ENCODE data around the gene UBTD2. TPM values are rescaled to one million over a fixed set of nuclear protein-coding genes. Genes with fewer than 3 reads are reported as not detected.

UBTD2 gene
- total RNA-seq, 1 experiment from 2014 or later = 22.6 TPM

- H3K27me3 ChIP-seq (ENCODE audit: low read length) = no peaks in the 10 kb centered on the region
- H2AFZ ChIP-seq (ENCODE audit: low read length) = no peak overlapping the region
- no TSS peak for BruUV-seq (replicated peaks)
- intact Hi-C loops (cut with micrococcal nuclease) = no loop called here
- H3K4me2 ChIP-seq (ENCODE audit: low read length) = no peak overlapping the region
- peaks cover 17% of the 10 kb centered on the region; the same call in 1 of the 2 replicates for H4K20me1 ChIP-seq (ENCODE audit: low read length)
- H3K9me2 ChIP-seq (replicated peaks; ENCODE audit: low read length) = no peaks in the 10 kb centered on the region
- no peaks in the 10 kb centered on the region for H3K4me1 ChIP-seq (ENCODE audit: insufficient read depth, low read length)
- TF ChIP-seq CTCF (conservative IDR thresholded peaks at IDR 0.05; ENCODE audit: low read depth, low read length) = no peak
- no peak for TF ChIP-seq EZH2 (IDR thresholded peaks at IDR 0.05; ENCODE audit: low read length, unreplicated experiment)
- TF ChIP-seq EZH2phosphoT487 (IDR thresholded peaks at IDR 0.05; ENCODE audit: borderline replicate concordance, low read length) = no peak
- H3F3A ChIP-seq (ENCODE audit: low read length, unreplicated experiment) = no peaks in the 10 kb centered on the region
- CTCF ChIA-PET = no interaction called here
- no peak for DNase-seq
- no peaks in the 10 kb centered on the region for H3K36me3 ChIP-seq (ENCODE audit: low read depth, low read length)
- POLR2A ChIA-PET (ENCODE audit: unreplicated experiment) = no interaction called here
- H3K9ac ChIP-seq (ENCODE audit: low read length) = no peak overlapping the region
- H3K4me3 ChIP-seq (ENCODE audit: low read length) = no peak overlapping the region
- H3K9me3 ChIP-seq (ENCODE audit: low read length) = no peaks in the 10 kb centered on the region
- peaks cover 18% of the 10 kb centered on the region for H3K79me2 ChIP-seq (ENCODE audit: low read length)
- no peak overlapping the region for H3K27ac ChIP-seq (ENCODE audit: low read length)
- no peak; the same call in 1 of the 2 replicates for ATAC-seq
Observed at GRCh38 chr5:172163346-172163745, 120.2 kb downstream of the UBTD2 start.

GRCh38 chr5:172162987-172163343 is 120.6 kb downstream of the UBTD2 start:
- Histone ChIP-seq H3K36me3 (ENCODE audit: low read depth, low read length) (no peaks in the 10 kb centered on the region), H2AFZ (ENCODE audit: low read length) (no peak overlapping the region), H3F3A (ENCODE audit: low read length, unreplicated experiment) (no peaks in the 10 kb centered on the region), H3K27ac (ENCODE audit: low read length) (no peak overlapping the region), H4K20me1 (ENCODE audit: low read length) (peaks cover 17% of the 10 kb centered on the region; the same call in 1 of the 2 replicates), H3K9ac (ENCODE audit: low read length) (no peak overlapping the region), H3K4me3 (ENCODE audit: low read length) (no peak overlapping the region), H3K9me2 (replicated peaks; ENCODE audit: low read length) (no peaks in the 10 kb centered on the region), H3K79me2 (ENCODE audit: low read length) (peaks cover 18% of the 10 kb centered on the region), H3K27me3 (ENCODE audit: low read length) (no peaks in the 10 kb centered on the region), H3K4me1 (ENCODE audit: insufficient read depth, low read length) (no peaks in the 10 kb centered on the region), H3K4me2 (ENCODE audit: low read length) (no peak overlapping the region), H3K9me3 (ENCODE audit: low read length) (no peaks in the 10 kb centered on the region)
- BruUV-seq (replicated peaks) = no TSS peak
- ChIA-PET POLR2A (ENCODE audit: unreplicated experiment) (no interaction called here), CTCF (interaction anchor here (1.1 kb wide), 1 partner anchor 25 kb away, joined by 4 read pairs; the partner anchor contains the start of gene STK10)
- no peak for DNase-seq
- intact Hi-C loops (cut with micrococcal nuclease) = no loop called here
- TF ChIP-seq EZH2phosphoT487 (IDR thresholded peaks at IDR 0.05; ENCODE audit: borderline replicate concordance, low read length) (no peak), CTCF (conservative IDR thresholded peaks at IDR 0.05; ENCODE audit: low read depth, low read length) (no peak), EZH2 (IDR thresholded peaks at IDR 0.05; ENCODE audit: low read length, unreplicated experiment) (no peak)
- no peak for ATAC-seq

- no peaks in the 10 kb centered on the region for H3K9me2 ChIP-seq (replicated peaks; ENCODE audit: low read length)
- no peak overlapping the region for H3K9ac ChIP-seq (ENCODE audit: low read length)
- no peaks in the 10 kb centered on the region for H3K36me3 ChIP-seq (ENCODE audit: low read depth, low read length)
- TF ChIP-seq EZH2 (IDR thresholded peaks at IDR 0.05; ENCODE audit: low read length, unreplicated experiment) (no peak), CTCF (conservative IDR thresholded peaks at IDR 0.05; ENCODE audit: low read depth, low read length) (peak; percentile 18; the same call in 1 of the 2 replicates)
- no peak overlapping the region for H3K4me2 ChIP-seq (ENCODE audit: low read length)
- CTCF ChIA-PET = interaction anchor here (0.6 to 1.1 kb wide), 2 partner anchors 26 to 120 kb away, joined by 3 to 4 read pairs; partner anchors contain the start of gene STK10
- intact Hi-C loops (cut with micrococcal nuclease) = no loop called here
- POLR2A ChIA-PET (ENCODE audit: unreplicated experiment) = interaction anchor here (0.6 kb wide), 1 partner anchor 697 kb away, joined by 4 read pairs; no protein-coding TSS in a partner anchor
- no peak overlapping the region for H3K4me3 ChIP-seq (ENCODE audit: low read length)
- H4K20me1 ChIP-seq (ENCODE audit: low read length) = peaks cover 17% of the 10 kb centered on the region; the same call in 1 of the 2 replicates
- no peak overlapping the region for H3K27ac ChIP-seq (ENCODE audit: low read length)
- ATAC-seq (peak; percentile 76), DNase-seq (peak; percentile 28)
- H3K4me1 ChIP-seq (ENCODE audit: insufficient read depth, low read length) = no peaks in the 10 kb centered on the region
- no peaks in the 10 kb centered on the region for H3K27me3 ChIP-seq (ENCODE audit: low read length)
- H2AFZ ChIP-seq (ENCODE audit: low read length) = no peak overlapping the region
- BruUV-seq (replicated peaks) = no TSS peak
- no peaks in the 10 kb centered on the region for H3F3A ChIP-seq (ENCODE audit: low read length, unreplicated experiment)
- H3K79me2 ChIP-seq (ENCODE audit: low read length) = peaks cover 18% of the 10 kb centered on the region
- H3K9me3 ChIP-seq (ENCODE audit: low read length) = no peaks in the 10 kb centered on the region
Observed at GRCh38 chr5:172162323-172162986, 121.1 kb downstream of the UBTD2 start.

Measured in PC-3 (cell line).